ENCODE results near the gene DBI. TPM values are rescaled to one million over a fixed set of nuclear protein-coding genes. Genes with fewer than 3 reads are reported as not detected.

Gene DBI
- total RNA-seq, 2 donors from 2014 or later: 194 to 300 TPM

DNA sequence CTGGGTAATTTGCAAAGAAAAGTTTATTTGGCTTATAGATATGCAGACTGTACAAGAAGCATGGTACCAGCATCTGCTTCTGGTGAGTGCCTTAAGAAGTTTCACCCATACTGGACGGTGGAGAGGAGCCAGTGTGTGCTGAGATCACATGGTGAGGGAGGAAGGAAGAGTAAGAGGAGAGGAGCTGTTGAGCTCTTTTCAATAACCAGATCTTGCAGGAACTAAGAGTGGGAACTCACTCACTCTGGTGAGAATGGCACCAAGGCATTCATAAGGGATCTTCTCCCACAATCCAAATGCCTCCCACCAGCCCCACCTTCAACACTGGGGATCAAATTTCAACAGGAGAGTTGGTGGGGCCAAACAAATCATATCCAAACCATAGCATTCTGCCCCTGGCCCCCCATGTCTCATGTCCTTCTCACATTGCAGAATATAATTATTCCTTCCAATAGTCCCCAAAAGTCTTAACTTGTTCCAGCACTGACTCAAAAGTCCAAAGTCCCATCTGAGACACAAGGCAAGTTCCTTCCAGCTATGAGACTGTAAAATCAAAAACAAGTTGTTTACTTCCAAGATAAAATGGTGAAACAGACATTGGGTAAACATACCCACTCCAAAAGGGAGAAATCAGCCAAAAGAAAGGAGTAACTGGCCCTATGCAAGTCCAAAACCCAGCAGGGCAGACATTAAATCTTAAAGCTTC, 53.2 kb downstream of the DBI start:
- peak; percentile 39 for ATAC-seq
- no peak for DNase-seq
- intact Hi-C loops (cut with DNase I, micrococcal nuclease): loop anchor here in 1 of 2 donors (5.0 kb wide), 1 partner anchor 257 kb away; the partner anchor contains the start of gene TMEM177

DNA sequence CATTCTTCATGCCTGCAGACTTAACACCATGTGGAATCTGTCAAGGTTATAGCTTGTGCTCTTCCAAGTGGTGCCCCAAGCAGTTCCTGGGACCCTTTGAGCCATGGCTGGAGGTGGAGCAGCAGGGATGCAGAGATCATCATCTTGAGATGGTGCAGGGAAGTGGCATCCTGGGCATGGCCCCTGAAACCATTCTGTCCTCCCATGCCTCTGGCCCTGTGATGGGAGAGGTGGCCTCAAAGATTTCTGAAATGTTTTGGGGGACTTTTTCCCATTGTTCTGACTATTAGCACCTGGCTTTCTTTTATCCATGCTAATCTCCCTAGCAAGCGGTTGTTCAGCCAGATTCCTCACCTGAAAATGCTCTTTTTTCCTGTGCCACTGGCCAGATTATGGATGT, 54.5 kb downstream of the DBI start:
- DNase-seq: no peak
- no peak for ATAC-seq

DNA sequence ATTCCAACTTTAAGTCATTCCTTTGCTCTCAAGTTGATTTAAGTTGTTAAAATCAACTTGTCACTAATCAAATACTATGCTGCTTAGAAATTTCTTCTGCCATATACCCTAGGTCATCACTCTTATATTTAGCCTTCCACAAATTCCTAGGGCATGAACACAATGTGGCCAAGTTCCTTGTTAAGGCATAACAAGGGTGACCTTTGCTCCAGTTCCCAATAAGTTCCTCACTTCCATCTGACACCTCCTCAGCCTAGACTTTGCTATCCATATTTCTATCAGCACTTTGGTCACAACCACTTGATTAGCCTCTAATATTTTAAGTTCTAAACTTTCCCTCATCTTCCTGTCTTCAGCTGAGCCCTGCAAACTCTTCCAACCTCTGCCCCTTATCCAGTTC, 55.0 kb downstream of the DBI start:
- ATAC-seq (no peak), DNase-seq (no peak)
- intact Hi-C loops (cut with DNase I, micrococcal nuclease): loop anchor here in 1 of 2 donors (5.0 kb wide), 1 partner anchor 256 kb away; the partner anchor contains the start of gene TMEM177

More for the DNA sequence above, 54.5 kb downstream of the DBI start:
- intact Hi-C loops (cut with DNase I, micrococcal nuclease): loop anchor here in 1 of 2 donors (5.0 kb wide), 1 partner anchor 256 kb away; the partner anchor contains the start of gene TMEM177

Other genes with a start within 250 kb of the DBI start
- gene C1QL2, start 208.2 kb upstream of the DBI start, total RNA-seq: not detected
- gene STEAP3, start 143.1 kb upstream of the DBI start, total RNA-seq: 10 to 100 TPM; 19.4 to 29.6 TPM
- gene C2orf76, start 143 bp upstream of the DBI start, total RNA-seq: 1 to 10 TPM; 5.3 to 6.8 TPM
- gene TMEM37, start 64.9 kb downstream of the DBI start, total RNA-seq: 100 to 1,000 TPM in 1 of 2 donors, 10 to 100 TPM in 1; 71.8 to 119 TPM
- under 1 TPM in 1 of 2 donors, not detected in 1; 0.45 TPM for gene SCTR, start 157.5 kb downstream of the DBI start, total RNA-seq
- not detected for gene CFAP221, start 177.5 kb downstream of the DBI start, total RNA-seq